K562 (cell line): ENCODE results near the gene CEP19.

Experiments used
- CTCF ChIP-seq, 3 experiments: IDR thresholded peaks in 2 of 3; conservative IDR thresholded peaks in 1 of 3; 2 replicates each; pipeline ENCODE4 v1.5.1; 2011 to 2012; ENCODE audit warnings: low read length in 3 of 3, mild to moderate bottlenecking in 3 of 3, control low read depth in 2 of 3, improper control_type of control experiment in 1 of 3, inconsistent platforms in 1 of 3, low read depth in 1 of 3, mixed read lengths in 1 of 3, moderate library complexity in 1 of 3; ENCODE audit not compliant: insufficient read depth in 2 of 3
- EGR1 ChIP-seq: fragments of 450-650 bp; conservative IDR thresholded peaks from 2 replicates; pipeline ENCODE4 v1.6.1; 2017; ENCODE audit warnings: mild to moderate bottlenecking
- EHMT2 ChIP-seq: fragments of 450-650 bp; IDR thresholded peaks from 2 replicates; pipeline ENCODE4 v1.6.1; 2018; ENCODE audit warnings: antibody characterized with exemption
- ELF4 ChIP-seq: fragments of 450-650 bp; formaldehyde crosslinking; IDR thresholded peaks from 2 replicates; pipeline ENCODE4 v1.4.0; 2022; ENCODE audit warnings: missing genetic modification characterization
- MYNN ChIP-seq, 2 experiments: sonication (generic); formaldehyde crosslinking in 1 of 2; IDR thresholded peaks; 2 replicates each; pipeline versions ENCODE4 v1.5.0 to v1.6.1; 2016 to 2020; ENCODE audit warnings: antibody characterized with exemption in 1 of 2, missing genetic modification reagents in 1 of 2
- RB1 ChIP-seq: fragments of 450-650 bp; IDR thresholded peaks from 2 replicates; pipeline ENCODE4 v1.6.1; 2017; ENCODE audit warnings: low read depth, mild to moderate bottlenecking
- SAFB2 ChIP-seq: fragments of 200-400 bp; formaldehyde crosslinking; IDR thresholded peaks from 2 replicates; pipeline ENCODE4 v1.6.1; 2018; ENCODE audit warnings: borderline replicate concordance, low read length, low read depth, moderate library complexity; ENCODE audit not compliant: severe bottlenecking
- SETDB1 ChIP-seq: IDR thresholded peaks from one replicate; pipeline ENCODE4 v1.6.1; 2012; ENCODE audit warnings: low read length, control low read depth, inconsistent platforms

GRCh38 chr3:196706731-196707130, 5.3 kb downstream of the CEP19 start:
- TF ChIP-seq SAFB2 (no peak), SETDB1 (no peak), RB1 (no peak), CTCF (IDR thresholded peaks at IDR 0.05 in 2 of 3, conservative IDR thresholded peaks at IDR 0.05 in 1 of 3; ENCODE audit: insufficient read depth in 2 of 3, low read depth in 1 of 3, low read length in 3 of 3) (no peak), EHMT2 (no peak), EGR1 (no peak), MYNN (IDR thresholded peaks at IDR 0.05) (no peak), MYNN (CRISPR knock-in tag; IDR thresholded peaks at IDR 0.05) (no peak), ELF4 (CRISPR knock-in tag) (no peak)
